Eye (tissue), 1 donor: Measurements from ENCODE around the gene ZFYVE28.
"Not testable (repeated sequence)": the region's sequence is repeated elsewhere in the genome, so short reads cannot be mapped to it uniquely, and the experiment has no call there.

Experiments used
- DNase-seq: peaks from one replicate; pipeline ENCODE4 v3.0.0-alpha.2; 2015

ZFYVE28 gene

DNA sequence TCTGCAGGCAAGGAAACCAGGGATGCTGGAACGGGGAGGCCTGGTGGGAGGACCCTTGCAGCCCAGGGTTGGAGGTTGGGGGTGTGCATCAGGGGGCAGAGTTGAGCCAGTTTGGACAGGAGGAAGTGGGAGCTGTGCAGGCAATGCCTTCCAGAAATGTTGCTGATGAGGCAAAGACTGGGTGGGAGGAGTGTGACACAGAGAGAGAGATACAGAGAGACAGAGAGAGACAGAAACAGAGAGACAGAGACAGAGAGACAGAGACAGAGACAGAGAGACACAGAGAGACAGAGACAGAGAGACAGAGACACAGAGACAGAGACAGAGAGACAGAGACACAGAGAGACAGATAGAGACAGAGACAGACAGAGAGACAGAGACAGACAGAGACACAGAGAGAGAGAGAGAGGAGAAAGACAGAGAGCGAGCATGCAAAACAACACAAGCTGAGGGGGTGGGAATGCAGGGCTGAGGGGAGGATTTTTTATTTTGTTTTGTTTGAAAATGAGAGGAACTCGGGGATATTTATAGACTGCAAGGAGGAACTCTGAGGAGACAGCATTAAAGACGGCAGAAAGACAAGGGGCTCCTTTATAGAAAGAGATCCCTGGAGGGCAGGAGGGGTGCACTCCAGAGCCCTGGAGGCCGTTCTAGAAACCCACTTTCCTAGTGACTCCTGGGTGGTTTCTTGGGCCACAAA lies 174.6 kb downstream of the ZFYVE28 start:
- DNase-seq, result peak; percentile 69

- DNase-seq, result peak; percentile 99
Observed at GRCh38 chr4:2241410-2242353, 176.8 kb downstream of the ZFYVE28 start, which contains the start of the genes HAUS3 and POLN. HAUS3 (minus strand) TSS chr4:2242121; CDS start chr4:2240946, 1,175 bp downstream. POLN (minus strand) TSS chr4:2242121; CDS start chr4:2229231, 12,890 bp downstream.

- DNase-seq, result no peak
Observed at GRCh38 chr4:2241003-2241402, 177.4 kb downstream of the ZFYVE28 start.

- no peak for DNase-seq
Observed at GRCh38 chr4:2236944-2237666, 181.3 kb downstream of the ZFYVE28 start.

GRCh38 chr4:2231082-2231481 lies 187.4 kb downstream of the ZFYVE28 start:
- no peak for DNase-seq

DNA sequence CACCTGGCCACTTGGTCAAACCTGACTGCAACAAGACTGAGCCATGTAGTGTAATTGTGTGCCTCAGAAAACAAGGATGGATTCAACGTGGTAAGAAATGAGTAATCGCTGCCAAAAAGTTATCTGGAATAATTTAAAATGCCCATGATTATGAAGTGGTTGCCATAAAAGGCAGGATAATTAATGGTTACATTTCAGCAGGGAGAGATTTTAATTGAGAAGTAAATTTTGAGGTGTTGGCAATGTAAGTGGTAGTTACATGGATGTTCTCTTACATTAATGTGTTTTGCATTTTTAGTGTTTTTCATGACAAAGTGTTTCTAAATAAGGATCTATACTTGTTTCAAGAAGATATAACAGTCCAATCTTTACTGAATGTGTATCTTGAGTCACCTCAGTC lies 192.2 kb downstream of the ZFYVE28 start:
- no peak for DNase-seq

DNA sequence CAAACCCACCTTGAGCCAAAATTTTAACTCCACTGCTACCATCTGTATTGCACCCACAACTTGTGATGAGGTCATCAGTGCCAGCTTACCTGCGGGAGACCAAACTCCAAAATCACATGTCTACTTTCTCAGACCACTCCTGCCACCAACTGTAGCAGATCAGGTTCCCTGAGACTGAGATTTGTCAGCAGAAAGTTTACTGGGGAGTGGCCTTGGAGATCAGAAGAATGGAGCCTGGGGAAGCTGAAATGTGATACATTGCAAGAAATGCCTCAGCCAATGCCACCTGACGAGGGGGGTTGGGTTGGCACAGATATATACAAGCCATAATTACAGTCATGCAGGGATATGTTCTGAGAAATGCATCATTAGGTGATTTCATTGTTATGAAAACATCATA lies 195.6 kb downstream of the ZFYVE28 start:
- no peak for DNase-seq

DNA sequence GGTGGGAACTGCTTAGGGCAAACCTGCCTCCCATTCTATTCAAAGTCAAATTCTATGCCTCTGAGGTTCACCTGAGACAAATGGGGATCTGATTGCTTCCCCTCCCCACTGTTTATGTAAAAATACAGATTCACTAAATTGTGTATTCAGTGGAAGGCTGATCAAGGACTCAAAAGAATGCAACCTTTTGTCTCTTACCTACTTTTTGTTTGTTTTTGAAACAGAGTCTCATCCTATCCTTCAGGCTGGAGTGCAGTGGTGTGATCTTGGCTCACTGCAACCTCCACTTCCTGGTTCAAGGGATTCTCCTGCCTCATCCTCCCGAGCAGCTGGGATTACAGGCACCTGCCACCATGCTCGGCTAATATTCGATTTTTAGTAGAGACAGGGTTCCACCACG lies 197.1 kb downstream of the ZFYVE28 start:
- DNase-seq, result not testable (repeated sequence)

- peak; percentile 90 for DNase-seq
Observed at GRCh38 chr4:2220016-2220630, 198.3 kb downstream of the ZFYVE28 start.
